B cell (primary cell): ENCODE measurements around the gene PNLIPRP1. TPM values are rescaled to one million over a fixed set of nuclear protein-coding genes. Genes with fewer than 3 reads are reported as not detected.

Experiments used
- ATAC-seq: fragments of 200-7000 bp; cut with Tn5 transposase; one replicate; pipeline ENCODE4 v1.10.0; 2021; ENCODE audit warnings: low read depth, mild to moderate bottlenecking, moderate number of reproducible peaks, moderate library complexity
- CTCF ChIA-PET: fragments of 350-600 bp; sonication (Branson Sonifier 250); formaldehyde crosslinking; loops from one replicate; lab custom pipeline; 2021; ENCODE audit warnings: antibody characterized with exemption, inconsistent platforms; lab: Charles Lee
- POLR2A ChIA-PET: fragments of 350-600 bp; sonication (Branson Sonifier 250); formaldehyde crosslinking; loops from one replicate; lab custom pipeline; 2021; ENCODE audit warnings: antibody characterized with exemption; lab: Charles Lee
- DNase-seq: peaks from one replicate; pipeline ENCODE4 v3.0.0; 2013
- H2AFZ ChIP-seq: 2 replicates; pipeline ENCODE4 v1.6.1; 2012; ENCODE audit warnings: mild to moderate bottlenecking, low read depth, low read length; ENCODE audit not compliant: insufficient read depth, poor library complexity, severe bottlenecking
- H3K27ac ChIP-seq, 2 donors: 1 replicate in 1 of 2; 2 replicates in 1 of 2; pipeline ENCODE4 v1.5.1; 2012 to 2013; ENCODE audit warnings: low read length in 2 of 2, mild to moderate bottlenecking in 2 of 2, moderate library complexity in 1 of 2
- H3K27me3 ChIP-seq, 4 experiments: fragments of 200-600 bp in 1 of 4; sonication (generic) in 1 of 4; replicated peaks in 1 of 4; 1 replicate in 2 of 4; 2 replicates in 2 of 4; pipeline versions ENCODE4 v1.6.1 to v1.7.0; 2013 to 2016; ENCODE audit warnings: low read length in 3 of 4, mild to moderate bottlenecking in 2 of 4, mixed read lengths in 1 of 4, moderate library complexity in 1 of 4; ENCODE audit not compliant: insufficient read depth in 4 of 4, control insufficient read depth in 3 of 4; ENCODE audit errors: control extremely low read depth in 1 of 4
- H3K36me3 ChIP-seq, 2 experiments: replicated peaks in 1 of 2; 1 replicate in 1 of 2; 2 replicates in 1 of 2; pipeline versions ENCODE4 v1.6.1 to v1.7.1; 2013; ENCODE audit warnings: low read length in 1 of 2; ENCODE audit not compliant: insufficient read depth in 2 of 2, control insufficient read depth in 1 of 2; ENCODE audit errors: control extremely low read depth in 1 of 2, extremely low read depth in 1 of 2
- H3K4me1 ChIP-seq, 2 donors: fragments of 200-600 bp in 1 of 2; sonication (generic) in 1 of 2; 1 replicate in 1 of 2; 2 replicates in 1 of 2; pipeline versions ENCODE4 v1.5.1 to v1.6.1; 2013 to 2017; ENCODE audit warnings: low read length in 2 of 2; ENCODE audit not compliant: control insufficient read depth in 2 of 2, insufficient read depth in 2 of 2
- H3K4me2 ChIP-seq: replicated peaks from 2 replicates; pipeline ENCODE3; 2012; ENCODE audit warnings: mild to moderate bottlenecking, low read depth, low read length; ENCODE audit not compliant: poor library complexity, severe bottlenecking
- H3K4me3 ChIP-seq, 5 experiments: fragments of 200-600 bp in 1 of 5; sonication (generic) in 1 of 5; 1 replicate in 3 of 5; 2 replicates in 2 of 5; pipeline versions ENCODE4 v1.5.1 to v1.7.0; 2011 to 2016; ENCODE audit warnings: low read length in 4 of 5, mild to moderate bottlenecking in 4 of 5, low read depth in 2 of 5, control low read depth in 1 of 5, moderate library complexity in 1 of 5; ENCODE audit not compliant: insufficient read depth in 1 of 5; ENCODE audit errors: control extremely low read depth in 1 of 5, extremely low read depth in 1 of 5
- H3K79me2 ChIP-seq: fragments of 200-600 bp; sonication (generic); one replicate; pipeline ENCODE4 v1.6.0; 2016; ENCODE audit warnings: low read length; ENCODE audit not compliant: control insufficient read depth, insufficient read depth
- H3K9ac ChIP-seq: fragments of 200-600 bp; sonication (generic); 2 replicates; pipeline ENCODE4 v1.6.1; 2017; ENCODE audit warnings: mild to moderate bottlenecking, low read length, moderate library complexity
- H3K9me3 ChIP-seq, 3 donors: one replicate each; pipeline versions ENCODE4 v1.6.1 to v1.7.1; 2013; ENCODE audit warnings: low read length in 2 of 3; ENCODE audit not compliant: control insufficient read depth in 2 of 3, insufficient read depth in 1 of 3; ENCODE audit errors: control extremely low read depth in 1 of 3
- H4K20me1 ChIP-seq: 2 replicates; pipeline ENCODE4 v1.6.0; 2012; ENCODE audit warnings: mild to moderate bottlenecking, low read length; ENCODE audit not compliant: insufficient read depth, control insufficient read depth, poor library complexity, severe bottlenecking
- H3K27ac Mint-ChIP-seq: one replicate; pipeline ENCODE4 v1.8.0; 2021; ENCODE audit warnings: mixed read lengths
- H3K27me3 Mint-ChIP-seq: one replicate; pipeline ENCODE4 v1.8.0; 2021; ENCODE audit warnings: mixed read lengths
- H3K4me1 Mint-ChIP-seq: one replicate; pipeline ENCODE4 v1.8.0; 2021; ENCODE audit warnings: mixed read lengths
- H3K4me3 Mint-ChIP-seq: one replicate; pipeline ENCODE4 v1.8.0; 2021; ENCODE audit warnings: mixed read lengths
- H3K9me3 Mint-ChIP-seq: one replicate; pipeline ENCODE4 v1.8.0; 2022; ENCODE audit warnings: mixed read lengths; ENCODE audit not compliant: insufficient read depth
- CTCF ChIP-seq: fragments of 200-600 bp; IDR thresholded peaks from one replicate; pipeline ENCODE4 v1.8.0; 2022; ENCODE audit warnings: antibody characterized with exemption, mild to moderate bottlenecking
- EZH2 ChIP-seq: IDR thresholded peaks from 2 replicates; pipeline ENCODE4 v1.6.1; 2012; ENCODE audit warnings: borderline replicate concordance, low read depth, mild to moderate bottlenecking, moderate library complexity, low read length; ENCODE audit not compliant: insufficient read depth, poor library complexity, severe bottlenecking
- WGBS: methylation state at CpG from one replicate; pipeline ENCODE4 v1.1.5; 2013; ENCODE audit warnings: missing lambda C conversion rate; ENCODE audit not compliant: insufficient coverage; 5-methylcytosine and 5-hydroxymethylcytosine counted together
- intact Hi-C: fragments of 100-400 bp; cut with micrococcal nuclease; formaldehyde crosslinking; loops from one replicate; pipeline ENCODE4 v1.10.0; 2022
- polyA minus RNA-seq: library from RNA; depleted of rRNA, polyadenylated mRNA; stranded (reverse); fragments of >200 nt; gene quantifications from 2 replicates; pipeline ENCODE4 v1.2.3, GENCODE V29; 2012
- polyA plus RNA-seq: library from polyadenylated mRNA; depleted of rRNA; stranded (reverse); fragments of >200 nt; gene quantifications from 2 replicates; pipeline ENCODE4 v1.2.3, GENCODE V29; 2012
- total RNA-seq, 2 donors: library from RNA; stranded (reverse); fragments of 120-200 nt in 1 of 2; gene quantifications; 1 replicate in 1 of 2; 2 replicates in 1 of 2; pipeline versions ENCODE4 v1.2.3 to v1.2.4, GENCODE V29; 2013 to 2022

Gene PNLIPRP1
- total RNA-seq, result not detected in 2 replicates
- total RNA-seq (2013), result not detected
- not detected in 2 replicates for polyA plus RNA-seq
- polyA minus RNA-seq, result not detected in 2 replicates

DNA sequence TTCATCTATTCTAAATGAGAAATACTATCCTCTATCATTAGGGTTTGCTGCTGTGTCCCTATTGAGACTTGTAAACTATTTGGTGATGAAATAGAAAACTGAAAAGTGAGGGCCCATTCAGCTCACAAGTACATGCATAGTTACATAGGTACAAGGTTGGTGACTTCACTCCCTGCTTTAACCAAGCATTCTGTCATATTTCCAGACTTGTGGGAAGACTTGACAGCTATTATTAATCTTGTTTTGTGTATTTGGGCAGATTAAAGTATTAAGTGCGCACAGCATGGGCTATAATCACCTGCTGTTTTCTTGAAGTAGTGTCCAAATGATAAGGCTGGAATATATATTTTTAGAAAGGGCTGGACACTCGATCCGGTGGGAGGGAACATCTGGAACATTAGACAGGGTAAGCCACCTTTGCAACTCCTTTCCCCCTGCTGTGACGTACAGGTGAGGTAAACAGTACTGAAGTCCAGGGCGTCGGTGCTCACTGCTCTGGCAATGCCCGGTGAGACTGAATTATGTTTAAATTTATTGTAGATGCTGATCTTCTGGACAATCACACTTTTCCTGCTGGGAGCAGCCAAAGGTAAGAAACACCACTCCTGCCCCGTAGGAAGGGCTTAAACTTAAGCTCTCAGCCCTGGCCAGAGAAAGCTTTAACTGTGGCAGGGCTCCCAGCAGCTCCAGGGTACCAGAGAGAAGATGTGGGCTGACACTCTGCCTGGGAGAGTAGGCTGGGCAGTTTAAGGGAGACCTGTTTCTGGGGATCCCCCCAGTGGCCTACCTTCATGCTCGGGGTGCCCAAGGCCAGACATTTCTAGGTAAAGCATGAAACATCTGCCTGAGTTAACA lies at the start of gene PNLIPRP1:
Gene PNLIPRP1 (plus strand): TSS at position 370 of the 855 bp plus-strand sequence. CDS start 171 bp downstream, at position 541.
- Histone ChIP-seq H3K36me3 (no peaks in the 10 kb centered on the region), H4K20me1 (no peaks in the 10 kb centered on the region), H3K4me2 (no peak within 1 kb of the TSS), H3K27ac (no peak within 1 kb of the TSS), H3K4me3 (no peak within 1 kb of the TSS), H2AFZ (no peak within 1 kb of the TSS), H3K27me3 (no peaks in the 10 kb centered on the region), H3K4me1 (no peaks in the 10 kb centered on the region), H3K9me3 (peaks cover 0 to 3% (median 0%) of the 10 kb centered on the region in 3 donors), H3K79me2 (no peaks in the 10 kb centered on the region), H3K9ac (no peak within 1 kb of the TSS)
- no peak for ATAC-seq
- ChIA-PET CTCF (no interaction called here), POLR2A (no interaction called here)
- 72% methylated on average over 7 of the region's 9 CpGs for WGBS
- no peak within 1 kb of the TSS for H3K27ac Mint-ChIP-seq
- no peak for TF ChIP-seq CTCF
- no peaks in the 10 kb centered on the region for H3K4me1 Mint-ChIP-seq
- H3K9me3 Mint-ChIP-seq, result no peaks in the 10 kb centered on the region
- no peak within 1 kb of the TSS for H3K4me3 Mint-ChIP-seq
- H3K27me3 Mint-ChIP-seq, result no peaks in the 10 kb centered on the region
- intact Hi-C loops, result no loop called here
- no peak for DNase-seq

DNA sequence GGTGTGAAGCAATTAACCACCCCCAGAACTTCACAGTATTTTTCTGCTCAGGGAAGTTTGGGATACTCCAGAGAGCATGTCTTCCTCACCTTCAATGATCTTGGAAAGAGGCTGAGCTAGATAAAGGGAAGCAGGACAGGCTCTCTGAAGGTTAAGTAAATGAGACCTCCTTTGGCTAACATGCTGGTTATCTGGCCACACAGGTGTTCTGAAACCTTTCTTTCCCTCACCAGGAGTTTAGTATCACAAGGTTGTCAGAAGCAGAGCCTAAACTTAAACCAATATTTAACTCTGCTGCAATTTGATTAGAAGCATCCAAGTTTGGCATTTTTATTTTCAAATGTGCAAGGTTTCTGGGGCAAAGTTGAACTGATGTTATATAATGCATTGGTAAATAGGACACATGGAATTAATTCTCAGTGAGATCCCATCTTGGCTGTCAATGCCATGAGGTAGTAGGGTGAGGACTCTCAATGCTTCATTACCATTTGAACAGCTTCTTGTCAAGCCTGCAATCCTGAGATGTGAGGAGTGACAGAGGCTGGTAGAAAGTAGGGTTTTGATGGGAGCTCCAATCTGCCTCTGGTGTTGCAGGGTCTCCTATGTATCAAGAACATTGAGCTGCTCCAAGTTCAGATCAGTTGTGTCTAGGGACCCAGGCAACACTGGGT lies 48.6 kb upstream of the PNLIPRP1 start:
- no peaks in the 10 kb centered on the region for H3K36me3 ChIP-seq
- DNase-seq, result no peak
- H2AFZ ChIP-seq, result no peak overlapping the region
- H3K79me2 ChIP-seq, result no peaks in the 10 kb centered on the region
- no peaks in the 10 kb centered on the region for H4K20me1 ChIP-seq
- Mint-ChIP-seq H3K4me1 (no peaks in the 10 kb centered on the region), H3K9me3 (peaks cover 3% of the 10 kb centered on the region), H3K27ac (no peak overlapping the region), H3K27me3 (no peaks in the 10 kb centered on the region), H3K4me3 (no peak overlapping the region)
- no peaks in the 10 kb centered on the region for H3K27me3 ChIP-seq
- H3K27ac ChIP-seq, result no peak overlapping the region
- intact Hi-C loops, result no loop called here
- H3K4me3 ChIP-seq, result no peak overlapping the region
- ChIA-PET CTCF (no interaction called here), POLR2A (no interaction called here)
- no peak overlapping the region for H3K4me2 ChIP-seq
- no peak for ATAC-seq
- no peak overlapping the region for H3K9ac ChIP-seq
- TF ChIP-seq EZH2 (no peak), CTCF (no peak)
- H3K9me3 ChIP-seq, result no peaks in the 10 kb centered on the region
- no peaks in the 10 kb centered on the region for H3K4me1 ChIP-seq
